GM21576 (cell line): ENCODE data around the gene ENO2.
A peak's percentile ranks its signal among the peaks of the same experiment; 100 is the strongest.

ENCODE experiments used
- ATAC-seq: cut with Tn5 transposase; IDR thresholded peaks from one replicate; pipeline ENCODE4 v1.9.1; 2021; ENCODE audit warnings: mild to moderate bottlenecking, moderate library complexity; ENCODE audit not compliant: unreplicated experiment

The ENO2 gene

GRCh38 chr12:6912164-6912935 lies 2.0 kb upstream of the ENO2 start:
- no peak for ATAC-seq

- ATAC-seq: no peak
Measured at GRCh38 chr12:6914947-6915788, 788 bp downstream of the ENO2 start.

GRCh38 chr12:6915789-6916285 lies 1.5 kb downstream of the ENO2 start:
- no peak for ATAC-seq

GRCh38 chr12:6916426-6917200 lies 2.2 kb downstream of the ENO2 start:
- ATAC-seq: no peak

- ATAC-seq: no peak
Measured at GRCh38 chr12:6917491-6918231, 3.3 kb downstream of the ENO2 start.

- ATAC-seq: no peak
Measured at GRCh38 chr12:6919588-6919987, 5.2 kb downstream of the ENO2 start.

GRCh38 chr12:6921539-6921938 lies 7.2 kb downstream of the ENO2 start:
- no peak for ATAC-seq

- ATAC-seq: peak; percentile 40
Measured at GRCh38 chr12:6921996-6922946, 7.9 kb downstream of the ENO2 start.

GRCh38 chr12:6923003-6923732 lies 8.8 kb downstream of the ENO2 start:
- ATAC-seq: no peak

DNA sequence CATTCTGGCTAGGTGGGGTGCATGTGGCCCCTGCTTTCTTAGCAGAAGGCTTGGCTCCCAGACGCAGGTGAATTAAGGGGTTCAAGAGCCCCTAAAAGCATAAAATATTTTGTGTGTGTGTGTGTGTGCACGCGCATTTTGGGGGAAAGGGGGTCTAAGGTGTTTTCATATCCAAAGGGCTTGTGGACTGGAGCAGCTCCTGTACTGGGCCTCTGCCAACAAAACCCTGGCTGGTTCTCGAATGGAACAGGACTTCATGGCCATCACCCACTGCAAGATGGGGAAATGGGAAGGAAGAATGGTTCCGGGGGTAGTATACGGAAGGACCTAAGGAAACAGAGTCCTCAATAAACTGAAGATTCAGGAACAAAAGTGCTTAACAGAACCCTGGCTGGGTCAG lies 9.5 kb downstream of the ENO2 start:
- ATAC-seq: no peak

DNA sequence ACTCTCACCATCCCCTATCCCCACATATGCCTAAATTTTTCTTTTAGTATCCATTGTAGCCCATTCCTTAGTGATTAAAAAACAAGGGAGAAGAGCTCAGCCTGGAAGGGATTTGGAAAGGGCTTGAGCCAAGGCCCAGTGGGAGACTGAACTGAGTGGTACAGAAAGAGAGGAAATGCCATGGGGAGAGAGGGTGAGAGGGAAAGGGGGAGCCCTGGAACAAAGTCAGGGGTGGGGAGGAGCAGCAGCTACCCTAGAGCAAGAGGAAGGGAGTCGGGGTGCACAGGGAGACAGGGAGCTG lies 10.8 kb downstream of the ENO2 start:
- no peak for ATAC-seq

DNA sequence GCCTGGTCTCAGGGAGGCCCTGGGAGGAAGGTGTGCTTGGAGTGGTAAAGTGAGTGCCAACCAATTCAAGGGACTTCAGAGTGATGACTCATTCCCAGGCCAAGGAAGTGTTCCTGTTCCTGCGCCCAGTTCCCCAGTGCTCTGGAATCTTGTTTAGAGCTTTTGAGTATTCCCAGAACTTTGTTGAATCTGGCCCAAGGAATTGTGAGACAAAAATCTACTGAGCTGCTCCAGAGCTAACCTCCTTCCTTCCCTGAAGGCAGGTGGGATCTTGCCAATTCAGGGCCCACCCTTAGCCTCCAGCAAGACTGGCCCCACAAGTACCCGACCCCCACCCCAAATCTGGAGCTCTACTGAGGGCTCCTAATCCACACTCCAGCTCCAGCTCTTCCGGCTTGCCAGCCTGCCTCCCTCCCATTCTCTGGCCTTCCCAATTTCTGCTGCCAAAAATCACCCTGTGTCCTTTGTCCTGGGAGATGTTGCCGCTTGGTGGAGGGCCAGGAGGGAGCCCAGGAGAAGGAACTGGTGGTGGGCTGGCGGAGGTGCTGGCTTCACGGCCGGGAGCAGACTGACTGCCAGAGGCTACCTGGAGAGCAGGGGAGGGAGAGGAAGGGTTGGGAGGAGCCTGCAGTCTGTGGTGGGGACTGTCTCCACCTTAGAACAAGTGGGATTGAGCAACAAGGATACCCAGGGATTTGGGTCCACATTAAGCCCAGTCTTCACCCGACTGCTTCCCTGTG lies 11.3 kb downstream of the ENO2 start:
- no peak for ATAC-seq

GRCh38 chr12:6927379-6928021 lies 13.1 kb downstream of the ENO2 start, which contains the start of gene ATN1:
Gene ATN1 (plus strand): TSS chr12:6927959. CDS start chr12:6934002, 6,043 bp downstream.
- ATAC-seq: no peak

DNA sequence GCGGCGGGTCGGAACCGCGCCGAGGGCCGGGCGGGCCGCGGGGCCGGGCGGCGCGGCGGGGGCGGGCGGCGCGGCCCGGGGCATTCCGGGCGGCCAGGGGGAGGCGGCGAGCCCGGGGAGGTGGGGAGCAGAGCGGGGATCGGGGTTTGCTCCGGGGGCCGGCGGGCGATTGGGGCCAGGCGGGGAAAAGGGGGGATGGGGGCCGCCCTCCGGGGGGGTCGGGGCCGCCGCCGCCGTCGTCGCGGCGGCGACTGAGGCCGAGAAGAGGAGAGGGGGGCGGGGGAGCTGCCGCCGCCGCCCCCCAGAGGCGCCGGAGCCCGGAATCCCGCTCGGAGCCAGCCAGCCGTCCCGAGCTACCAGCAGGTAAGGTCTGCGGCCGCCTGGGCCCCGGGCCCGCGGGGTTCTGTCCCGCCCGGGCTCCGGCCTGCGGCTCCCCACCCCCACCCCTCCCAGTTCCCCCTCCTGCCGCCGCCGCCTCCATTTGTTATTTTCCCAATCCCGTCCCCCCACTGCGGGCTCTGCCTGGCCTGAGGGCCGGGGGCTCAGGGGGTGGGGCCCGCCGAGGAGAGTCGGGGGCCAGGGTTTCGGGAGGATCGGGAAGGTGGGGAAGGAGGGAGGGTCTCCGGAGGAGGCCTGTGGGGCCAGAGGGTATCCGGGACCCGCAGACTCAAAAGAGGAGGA lies 13.8 kb downstream of the ENO2 start:
- no peak for ATAC-seq

GRCh38 chr12:6928703-6929407 lies 14.5 kb downstream of the ENO2 start:
- no peak for ATAC-seq
